Measurements from ENCODE around the gene YIF1B. TPM values are rescaled to one million over a fixed set of nuclear protein-coding genes. Genes with fewer than 3 reads are reported as not detected.
A peak's percentile ranks its signal among the peaks of the same experiment; 100 is the strongest.

The YIF1B gene
- total and polyA plus RNA-seq, 2 of the 4 experiments (the other 2 are of a cell fraction), result 72.2 to 165 TPM

DNA sequence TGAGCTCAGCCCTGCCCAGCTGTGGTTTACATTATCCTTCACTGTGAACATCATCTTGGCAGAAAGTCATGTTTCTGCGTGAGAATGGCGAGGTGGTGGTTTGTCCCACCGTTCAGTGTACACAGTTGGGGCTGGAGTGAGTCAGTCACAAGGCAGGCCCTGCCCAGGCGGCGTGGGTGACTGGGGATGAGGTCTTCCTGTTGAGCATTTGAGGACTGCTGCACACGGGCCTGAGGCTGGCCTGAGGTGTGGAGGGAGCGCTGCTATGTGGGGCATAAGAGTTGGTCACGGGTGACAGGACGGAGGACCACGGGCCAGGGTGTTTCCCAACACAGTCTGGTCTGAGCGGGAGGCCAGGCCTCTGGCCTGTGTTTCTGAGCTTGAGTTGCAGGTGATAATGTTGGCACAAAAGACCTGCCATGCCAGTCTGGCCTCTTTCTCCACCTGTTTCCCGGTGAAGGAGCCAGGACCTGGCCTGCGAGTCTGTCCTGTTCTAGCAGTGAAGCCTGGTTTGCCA is 25.1 kb downstream of the YIF1B start (continued):
- no peak for TF ChIP-seq MAFK (IDR thresholded peaks at IDR 0.05; ENCODE audit: low read depth, low read length)

DNA sequence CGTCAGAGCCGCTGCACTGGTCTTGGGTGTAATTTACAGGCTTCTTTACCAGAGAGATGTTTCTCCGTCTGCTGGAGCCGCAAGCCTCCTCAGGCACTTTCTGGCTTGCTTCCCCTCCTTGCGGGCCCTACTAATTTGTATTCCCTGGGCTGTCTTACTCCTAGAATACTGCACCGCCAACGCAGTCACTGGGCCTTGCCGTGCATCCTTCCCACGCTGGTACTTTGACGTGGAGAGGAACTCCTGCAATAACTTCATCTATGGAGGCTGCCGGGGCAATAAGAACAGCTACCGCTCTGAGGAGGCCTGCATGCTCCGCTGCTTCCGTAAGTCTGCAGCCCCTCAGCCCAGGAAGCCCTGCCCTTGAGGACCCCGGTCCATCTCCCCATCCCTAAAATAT is 25.8 kb downstream of the YIF1B start:
- Histone ChIP-seq H4K20me1 (ENCODE audit: insufficient read depth, low read length) (no peaks in the 10 kb centered on the region), H2BK15ac (ENCODE audit: low read depth, low read length) (peak overlapping the region; percentile 2; the same call in 1 of the 3 replicates), H2AFZ (replicated peaks; ENCODE audit: low read length, poor library complexity) (peak overlapping the region; percentile 82), H3K9me1 (ENCODE audit: insufficient read depth, low read length) (peaks cover 13% of the 10 kb centered on the region), H3K4me2 (ENCODE audit: low read depth, low read length) (no peak overlapping the region), H4K5ac (ENCODE audit: low read depth, low read length) (peak overlapping the region; percentile 6; the same call in 1 of the 2 replicates), H2BK120ac (ENCODE audit: low read depth, low read length) (peak overlapping the region; percentile 75), H3K79me1 (ENCODE audit: low read depth in 1 of 2, low read length in 2 of 2) (no peaks in the 10 kb centered on the region), H3K27ac (ENCODE audit: insufficient read depth, low read length) (peak overlapping the region; percentile 43), H2BK20ac (ENCODE audit: low read depth, low read length) (peak overlapping the region; percentile 45), H2AK9ac (replicated peaks; ENCODE audit: low read depth, low read length, poor library complexity) (peak overlapping the region; percentile 69), H2BK5ac (ENCODE audit: low read depth, low read length, poor library complexity, severe bottlenecking) (peak overlapping the region; percentile 77), H3K9ac (ENCODE audit: low read depth, low read length) (no peak overlapping the region), H3K4me1 (ENCODE audit: control insufficient read depth, insufficient read depth, low read length) (peaks cover 25% of the 10 kb centered on the region), H2AK5ac (ENCODE audit: low read depth, low read length) (peak overlapping the region; percentile 69), H3K4ac (ENCODE audit: low read depth, low read length) (peak overlapping the region; percentile 53), H3K27me3 (ENCODE audit: control insufficient read depth, insufficient read depth, low read length) (no peaks in the 10 kb centered on the region), H3K56ac (ENCODE audit: extremely low read depth, insufficient read depth, low read length) (peak overlapping the region; percentile 19; the same call in 1 of the 2 replicates), H4K91ac (ENCODE audit: insufficient read depth, low read depth, low read length) (peak overlapping the region; percentile 57), H3K23ac (ENCODE audit: low read depth, low read length) (no peak overlapping the region), H4K8ac (ENCODE audit: low read depth in 2 of 2, low read length in 2 of 2) (peak overlapping the region; percentile 27 to 41; a peak in 3 of 4 replicates), H3K4me3 (ENCODE audit: insufficient read depth, low read depth, low read length) (no peak overlapping the region), H3K9me3 (ENCODE audit: control insufficient read depth, insufficient read depth, low read length) (no peaks in the 10 kb centered on the region), H3K14ac (replicated peaks; ENCODE audit: low read depth, low read length) (peak overlapping the region; percentile 32), H3K18ac (ENCODE audit: low read depth, low read length) (peak overlapping the region; percentile 8), H3K36me3 (ENCODE audit: control insufficient read depth, insufficient read depth, low read length) (no peaks in the 10 kb centered on the region)
- BruUV-seq (replicated peaks), result no TSS peak
- ChIA-PET CTCF (no interaction called here), POLR2A (ENCODE audit: unreplicated experiment) (no interaction called here)
- intact Hi-C loops (cut with micrococcal nuclease), result no loop called here
- ATAC-seq (ENCODE audit: low read depth) (no peak), DNase-seq (no peak)
- in situ Hi-C loops (cut with MboI; ENCODE audit: low sequenced_read_pairs), result no loop called here
- 90% methylated on average over 9 of the region's 15 CpGs; no CpG with 5 or more reads in 1 of the 2 experiments for WGBS, 2 experiments (ENCODE audit: extremely low coverage in 2 of 2, insufficient read length in 1 of 2)
- TF ChIP-seq MXI1 (IDR thresholded peaks at IDR 0.05; ENCODE audit: borderline replicate concordance, low read depth, low read length) (no peak), SMC3 (IDR thresholded peaks at IDR 0.05; ENCODE audit: low read depth, low read length) (no peak), NFE2L2 (IDR thresholded peaks at IDR 0.05; ENCODE audit: low read depth, low read length) (no peak), CHD1 (IDR thresholded peaks at IDR 0.05; ENCODE audit: low read depth, low read length) (no peak), RAD21 (IDR thresholded peaks at IDR 0.05; ENCODE audit: low read length) (no peak), CEBPB (IDR thresholded peaks at IDR 0.05; ENCODE audit: low read depth, low read length) (no peak), RFX5 (IDR thresholded peaks at IDR 0.05; ENCODE audit: low read depth, low read length) (no peak)
- dilution Hi-C loops (cut with HindIII; ENCODE audit: low sequenced_read_pairs, unreplicated experiment), result no loop called here
